K562 (cell line): Measurements from ENCODE around the gene SH3BP5. TPM values are rescaled to one million over a fixed set of nuclear protein-coding genes. Genes with fewer than 3 reads are reported as not detected.

Experiments
- AFF4 ChIP-seq: sonication (generic); formaldehyde crosslinking; IDR thresholded peaks from 2 replicates; pipeline ENCODE4 v1.8.0; 2023; ENCODE audit warnings: mild to moderate bottlenecking, missing genetic modification reagents
- EZH2 ChIP-seq: IDR thresholded peaks from 2 replicates; pipeline ENCODE4 v1.6.1; 2012; ENCODE audit warnings: low read depth, mild to moderate bottlenecking, inconsistent platforms, low read length, borderline replicate concordance
- GMEB1 ChIP-seq: fragments of 250-450 bp; sonication (Bioruptor Pico); IDR thresholded peaks from 2 replicates; pipeline ENCODE4 v1.4.0; 2020; ENCODE audit warnings: mild to moderate bottlenecking
- HMBOX1 ChIP-seq: sonication (generic); IDR thresholded peaks from 2 replicates; pipeline ENCODE4 v1.6.1; 2016
- HMG20A ChIP-seq: fragments of 450-650 bp; formaldehyde crosslinking; conservative IDR thresholded peaks from 2 replicates; pipeline ENCODE4 v1.4.0; 2020; ENCODE audit warnings: mild to moderate bottlenecking, mixed read lengths
- JUND ChIP-seq, 2 experiments: IDR thresholded peaks; 2 replicates in 1 of 2; 3 replicates in 1 of 2; pipeline ENCODE4 v1.6.1; 2011; ENCODE audit warnings: borderline replicate concordance in 2 of 2, low read depth in 2 of 2, low read length in 2 of 2, improper control_type of control experiment in 1 of 2, missing biosample characterization in 1 of 2, missing genetic modification characterization in 1 of 2, missing genetic modification reagents in 1 of 2
- KDM5B ChIP-seq: fragments of 200-600 bp; sonication (generic); IDR thresholded peaks from 2 replicates; pipeline ENCODE4 v1.6.1; 2012; ENCODE audit warnings: low read depth, mild to moderate bottlenecking, moderate library complexity, low read length, control low read depth, inconsistent platforms; ENCODE audit not compliant: insufficient replicate concordance
- MLLT1 ChIP-seq, 2 experiments: fragments of 450-650 bp; IDR thresholded peaks; 2 replicates each; pipeline ENCODE4 v1.6.1; 2016
- MYBL2 ChIP-seq, 2 experiments: fragments of 450-650 bp in 1 of 2; sonication (generic) in 1 of 2; formaldehyde crosslinking in 1 of 2; IDR thresholded peaks; 2 replicates each; pipeline versions ENCODE4 v1.6.1 to v1.8.1; 2017 to 2022; ENCODE audit warnings: borderline replicate concordance in 1 of 2, inconsistent platforms in 1 of 2, low read depth in 1 of 2, mild to moderate bottlenecking in 1 of 2, missing genetic modification reagents in 1 of 2, moderate library complexity in 1 of 2
- RBM22 ChIP-seq: fragments of 200-400 bp; formaldehyde crosslinking; IDR thresholded peaks from 2 replicates; pipeline ENCODE4 v1.6.1; 2018; ENCODE audit warnings: low read length, low read depth; ENCODE audit not compliant: poor library complexity, severe bottlenecking
- RCOR1 ChIP-seq, 2 experiments: IDR thresholded peaks; 2 replicates each; pipeline ENCODE4 v1.6.1; 2012; ENCODE audit warnings: low read depth in 2 of 2, low read length in 2 of 2, borderline replicate concordance in 1 of 2, improper control_type of control experiment in 1 of 2
- SLC30A9 ChIP-seq: fragments of 250-450 bp; sonication (Bioruptor Pico); IDR thresholded peaks from 2 replicates; pipeline ENCODE4 v1.8.0; 2022; ENCODE audit warnings: mild to moderate bottlenecking, moderate library complexity
- SMAD1 ChIP-seq: fragments of 150-350 bp; IDR thresholded peaks from 2 replicates; pipeline ENCODE4 v1.6.1; 2014; ENCODE audit warnings: low read length, low read depth; ENCODE audit not compliant: partially characterized antibody
- SMARCB1 ChIP-seq: IDR thresholded peaks from 2 replicates; pipeline ENCODE4 v1.6.1; 2011; ENCODE audit warnings: improper control_type of control experiment, low read depth; ENCODE audit not compliant: insufficient read length
- ZBTB1 ChIP-seq: sonication (generic); formaldehyde crosslinking; IDR thresholded peaks from 2 replicates; pipeline ENCODE4 v1.8.1; 2023; ENCODE audit warnings: missing genetic modification reagents, low read depth, mild to moderate bottlenecking, borderline replicate concordance
- ZNF766 ChIP-seq: fragments of 200-800 bp; sonication (Bioruptor generic); conservative IDR thresholded peaks from 2 replicates; pipeline ENCODE4 v1.6.1; 2016; ENCODE audit warnings: missing genetic modification characterization, missing compliant biosample characterization
- polyA plus RNA-seq, 8 experiments: library from polyadenylated mRNA; depleted of rRNA in 4 of 8; stranded (reverse) in 5 of 8; unstranded in 3 of 8; fragments of >200 nt; fragmentation: Nextera tagmentation in 2 of 8; fragmentation: Illumina TruSeq in 1 of 8; extraction: Ambion mirVana in 2 of 8; extraction: Trizol in 1 of 8; gene quantifications; 2 replicates each; pipeline versions ENCODE4 v1.2.1 to v1.2.3, GENCODE V29; 2011 to 2014; ENCODE audit warnings: inconsistent platforms in 1 of 8, missing spikeins in 1 of 8
- total RNA-seq, 7 experiments: library from RNA; depleted of rRNA in 6 of 7; stranded (reverse); fragments of >200 nt in 6 of 7; fragmentation: Illumina TruSeq in 2 of 7; extraction: Trizol in 2 of 7; gene quantifications; 2 replicates each; pipeline versions ENCODE4 v1.2.1 to v1.2.3, GENCODE V29; 2011 to 2021; ENCODE audit warnings: low replicate concordance in 1 of 7

The SH3BP5 gene
- total and polyA plus RNA-seq, 9 of the 15 experiments (the other 6 are each of a cell fraction or from before 2014, with no cell fraction given) = 2.9 to 29.0 (median 14.9) TPM

- TF ChIP-seq AFF4 (CRISPR knock-in tag) (peak; percentile 42; the same call in 1 of the 2 replicates), JUND (IDR thresholded peaks at IDR 0.05; ENCODE audit: borderline replicate concordance, low read depth, low read length) (0 out of 2 replicates have a peak, but pooled peaks have one; percentile 43), JUND (tag; IDR thresholded peaks at IDR 0.05; ENCODE audit: borderline replicate concordance, low read depth, low read length) (peak; percentile 28; the same call in 1 of the 3 replicates), SMAD1 (no peak), MLLT1 (IDR thresholded peaks at IDR 0.05) (peak in 1 of 2 experiments; percentile 68; a peak in 1 of 4 replicates), SLC30A9 (no peak), ZNF766 (CRISPR knock-in tag) (no peak), KDM5B (peak; percentile 94), MYBL2 (IDR thresholded peaks at IDR 0.05; ENCODE audit: low read depth) (no peak), MYBL2 (CRISPR knock-in tag; IDR thresholded peaks at IDR 0.05; ENCODE audit: borderline replicate concordance) (no peak), SMARCB1 (no peak), HMG20A (0 out of 2 replicates have a peak, but pooled peaks have one; percentile 47), EZH2 (no peak), GMEB1 (CRISPR knock-in tag) (peak; percentile 70), RCOR1 (IDR thresholded peaks at IDR 0.05; ENCODE audit: borderline replicate concordance in 1 of 2, low read depth in 2 of 2, low read length in 2 of 2) (peak in 1 of 2 experiments; percentile 58; a peak in 2 of 4 replicates), RBM22 (no peak), ZBTB1 (CRISPR knock-in tag) (peak; percentile 78; the same call in 1 of the 2 replicates), HMBOX1 (no peak)
Measured at GRCh38 chr3:15205934-15206661, 126.3 kb downstream of the SH3BP5 start, which contains the start of gene CAPN7 (continued).
